Loucy (cell line): ENCODE data around the gene CDH12.

Experiments
- H2AFZ ChIP-seq: fragments of 200-600 bp; sonication (generic); 2 replicates; pipeline ENCODE4 v1.6.0; 2016; ENCODE audit warnings: antibody characterized with exemption, mild to moderate bottlenecking, low read length, moderate library complexity
- H3F3A ChIP-seq: fragments of 200-600 bp; 2 replicates; pipeline ENCODE4 v1.6.0; 2016; ENCODE audit warnings: antibody characterized with exemption, low read depth, mild to moderate bottlenecking
- H3K27me3 ChIP-seq: fragments of 200-600 bp; sonication (generic); 2 replicates; pipeline ENCODE4 v1.6.1; 2014; ENCODE audit warnings: low read length, mild to moderate bottlenecking; ENCODE audit not compliant: insufficient read depth, poor library complexity, severe bottlenecking
- H3K36me3 ChIP-seq: fragments of 200-600 bp; sonication (generic); 2 replicates; pipeline ENCODE4 v1.6.1; 2016; ENCODE audit warnings: low read length; ENCODE audit not compliant: insufficient read depth
- H3K4me1 ChIP-seq: fragments of 200-600 bp; sonication (generic); 2 replicates; pipeline ENCODE4 v1.5.1; 2014; ENCODE audit warnings: low read length, mild to moderate bottlenecking; ENCODE audit not compliant: insufficient read depth, poor library complexity, severe bottlenecking
- H3K4me2 ChIP-seq: fragments of 200-600 bp; sonication (generic); 2 replicates; pipeline ENCODE4 v1.6.0; 2014; ENCODE audit warnings: antibody characterized with exemption, low read length, low read depth, mild to moderate bottlenecking; ENCODE audit not compliant: poor library complexity, severe bottlenecking
- H3K4me3 ChIP-seq: fragments of 200-600 bp; sonication (generic); 2 replicates; pipeline ENCODE4 v1.5.1; 2014; ENCODE audit warnings: low read length, mild to moderate bottlenecking, mixed read lengths; ENCODE audit not compliant: poor library complexity, severe bottlenecking
- H3K79me2 ChIP-seq: fragments of 200-600 bp; sonication (generic); 2 replicates; pipeline ENCODE4 v1.6.1; 2014; ENCODE audit warnings: low read length; ENCODE audit not compliant: insufficient read depth
- H3K9ac ChIP-seq: fragments of 200-600 bp; sonication (generic); 2 replicates; pipeline ENCODE4 v1.6.0; 2014; ENCODE audit warnings: mild to moderate bottlenecking, low read depth, low read length, moderate library complexity; ENCODE audit not compliant: poor library complexity, severe bottlenecking
- H3K9me2 ChIP-seq: fragments of 200-600 bp; sonication (generic); replicated peaks from 2 replicates; pipeline ENCODE4 v1.6.1; 2016; ENCODE audit warnings: low read depth, low read length, mixed read lengths
- H3K9me3 ChIP-seq: fragments of 200-600 bp; sonication (generic); 2 replicates; pipeline ENCODE4 v1.6.1; 2014; ENCODE audit warnings: mild to moderate bottlenecking, antibody characterized with exemption, low read length, low read depth; ENCODE audit not compliant: insufficient read depth
- H4K20me1 ChIP-seq: fragments of 200-600 bp; sonication (generic); 2 replicates; pipeline ENCODE4 v1.6.0; 2014; ENCODE audit warnings: antibody characterized with exemption, low read length, mild to moderate bottlenecking; ENCODE audit not compliant: insufficient read depth, poor library complexity, severe bottlenecking
- EZH2phosphoT487 ChIP-seq: fragments of 200-600 bp; IDR thresholded peaks from 2 replicates; pipeline ENCODE4 v1.6.1; 2018; ENCODE audit warnings: antibody characterized with exemption, mild to moderate bottlenecking, moderate library complexity, borderline replicate concordance
- TF ChIP-seq, protein P1 (sequence below): fragments of 200-600 bp; sonication (generic); conservative IDR thresholded peaks from 2 replicates; pipeline ENCODE4 v1.5.1; 2014; ENCODE audit warnings: mild to moderate bottlenecking, antibody characterized with exemption, low read length

CDH12 gene

DNA sequence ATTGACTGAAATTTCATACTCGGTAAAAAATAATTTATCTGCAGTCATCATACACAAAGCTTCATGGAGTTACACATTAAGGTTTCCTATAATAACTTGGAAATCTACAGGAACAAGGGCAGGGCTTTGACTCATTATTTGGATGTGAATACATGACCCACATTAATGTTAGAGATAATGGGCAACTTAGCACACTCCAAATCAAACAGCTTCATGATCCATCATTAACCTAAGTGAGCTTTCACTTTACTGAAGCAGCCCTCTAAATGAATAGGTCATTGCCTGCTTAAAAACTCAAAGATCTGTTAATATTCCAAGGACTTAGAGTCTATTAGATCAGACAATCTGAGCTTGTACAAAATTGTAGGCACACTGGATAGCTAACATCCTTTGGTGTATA lies 9.0 kb downstream of the CDH12 start:
- Histone ChIP-seq H3K9ac (no peak overlapping the region), H3K4me3 (no peak overlapping the region), H3K27me3 (no peaks in the 10 kb centered on the region), H3F3A (no peaks in the 10 kb centered on the region), H4K20me1 (no peaks in the 10 kb centered on the region), H3K4me2 (no peak overlapping the region), H2AFZ (no peak overlapping the region), H3K4me1 (no peaks in the 10 kb centered on the region), H3K9me2 (no peaks in the 10 kb centered on the region), H3K36me3 (no peaks in the 10 kb centered on the region), H3K9me3 (no peaks in the 10 kb centered on the region), H3K79me2 (no peaks in the 10 kb centered on the region)
- no peak for TF ChIP-seq EZH2phosphoT487
- TF ChIP-seq, protein P1, sequence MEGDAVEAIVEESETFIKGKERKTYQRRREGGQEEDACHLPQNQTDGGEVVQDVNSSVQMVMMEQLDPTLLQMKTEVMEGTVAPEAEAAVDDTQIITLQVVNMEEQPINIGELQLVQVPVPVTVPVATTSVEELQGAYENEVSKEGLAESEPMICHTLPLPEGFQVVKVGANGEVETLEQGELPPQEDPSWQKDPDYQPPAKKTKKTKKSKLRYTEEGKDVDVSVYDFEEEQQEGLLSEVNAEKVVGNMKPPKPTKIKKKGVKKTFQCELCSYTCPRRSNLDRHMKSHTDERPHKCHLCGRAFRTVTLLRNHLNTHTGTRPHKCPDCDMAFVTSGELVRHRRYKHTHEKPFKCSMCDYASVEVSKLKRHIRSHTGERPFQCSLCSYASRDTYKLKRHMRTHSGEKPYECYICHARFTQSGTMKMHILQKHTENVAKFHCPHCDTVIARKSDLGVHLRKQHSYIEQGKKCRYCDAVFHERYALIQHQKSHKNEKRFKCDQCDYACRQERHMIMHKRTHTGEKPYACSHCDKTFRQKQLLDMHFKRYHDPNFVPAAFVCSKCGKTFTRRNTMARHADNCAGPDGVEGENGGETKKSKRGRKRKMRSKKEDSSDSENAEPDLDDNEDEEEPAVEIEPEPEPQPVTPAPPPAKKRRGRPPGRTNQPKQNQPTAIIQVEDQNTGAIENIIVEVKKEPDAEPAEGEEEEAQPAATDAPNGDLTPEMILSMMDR = no peak

DNA sequence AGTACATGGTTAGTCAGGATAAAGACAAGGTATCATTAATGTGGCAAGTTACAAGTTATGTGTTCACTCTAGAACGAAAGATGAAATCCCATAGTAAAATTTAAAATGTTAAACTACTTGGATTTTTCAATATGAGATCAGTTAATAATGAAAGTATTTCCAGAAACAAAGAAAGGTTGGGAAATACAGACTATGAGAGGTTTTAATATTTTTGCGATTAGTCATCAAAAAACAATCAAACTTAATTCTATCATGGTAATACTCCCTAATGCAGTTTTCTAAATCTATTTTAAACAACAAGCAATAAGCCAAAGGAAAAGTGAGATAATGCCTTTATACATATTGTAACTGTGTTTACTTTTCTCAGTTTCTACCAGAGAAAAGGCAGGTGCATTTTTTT lies 10.6 kb downstream of the CDH12 start:
- H3F3A ChIP-seq = no peaks in the 10 kb centered on the region
- no peaks in the 10 kb centered on the region for H3K9me3 ChIP-seq
- no peak overlapping the region for H2AFZ ChIP-seq
- H3K4me1 ChIP-seq = no peaks in the 10 kb centered on the region
- no peak overlapping the region for H3K9ac ChIP-seq
- no peak overlapping the region for H3K4me3 ChIP-seq
- no peaks in the 10 kb centered on the region for H3K9me2 ChIP-seq
- no peaks in the 10 kb centered on the region for H3K27me3 ChIP-seq
- TF ChIP-seq EZH2phosphoT487 = no peak
- TF ChIP-seq, protein P1 = no peak
- H4K20me1 ChIP-seq = no peaks in the 10 kb centered on the region
- no peak overlapping the region for H3K4me2 ChIP-seq
- no peaks in the 10 kb centered on the region for H3K79me2 ChIP-seq
- no peaks in the 10 kb centered on the region for H3K36me3 ChIP-seq

DNA sequence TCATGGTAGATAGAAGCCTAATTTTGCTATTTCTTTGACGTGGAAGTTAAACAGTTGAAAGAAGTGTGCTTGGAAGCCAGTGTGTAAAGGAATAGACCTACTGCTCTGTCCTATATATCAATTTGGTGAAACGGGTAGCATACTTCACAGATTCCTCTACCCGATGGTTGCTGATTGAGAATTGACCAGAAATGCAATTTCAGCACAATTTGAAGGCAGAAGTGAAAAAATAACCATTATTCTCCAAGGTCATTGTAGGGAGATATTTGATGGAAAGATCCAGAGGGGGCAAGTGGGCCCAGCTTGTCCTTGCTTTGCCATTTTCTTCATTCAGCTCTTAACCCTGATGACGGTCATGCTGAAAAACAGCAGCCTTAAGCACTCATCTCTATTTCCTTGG lies 15.3 kb downstream of the CDH12 start:
- Histone ChIP-seq H3K79me2 (no peaks in the 10 kb centered on the region), H2AFZ (no peak overlapping the region), H4K20me1 (no peaks in the 10 kb centered on the region)

More for the DNA sequence above, 15.3 kb downstream of the CDH12 start:
- H3K4me1 ChIP-seq = no peaks in the 10 kb centered on the region
- H3K36me3 ChIP-seq = no peaks in the 10 kb centered on the region
- H3K27me3 ChIP-seq = no peaks in the 10 kb centered on the region
- no peak overlapping the region for H3K4me3 ChIP-seq
- no peak for TF ChIP-seq EZH2phosphoT487
- TF ChIP-seq, protein P1 = no peak
- H3K9me3 ChIP-seq = no peaks in the 10 kb centered on the region
- H3K9ac ChIP-seq = no peak overlapping the region
- H3K9me2 ChIP-seq = no peaks in the 10 kb centered on the region
- no peak overlapping the region for H3K4me2 ChIP-seq
- no peaks in the 10 kb centered on the region for H3F3A ChIP-seq
